Loucy (cell line): ENCODE measurements around the gene DEPDC5.

Experiments
- H2AFZ ChIP-seq: fragments of 200-600 bp; sonication (generic); 2 replicates; pipeline ENCODE4 v1.6.0; 2016; ENCODE audit warnings: antibody characterized with exemption, mild to moderate bottlenecking, low read length, moderate library complexity
- H3F3A ChIP-seq: fragments of 200-600 bp; 2 replicates; pipeline ENCODE4 v1.6.0; 2016; ENCODE audit warnings: antibody characterized with exemption, low read depth, mild to moderate bottlenecking
- H3K27me3 ChIP-seq: fragments of 200-600 bp; sonication (generic); 2 replicates; pipeline ENCODE4 v1.6.1; 2014; ENCODE audit warnings: low read length, mild to moderate bottlenecking; ENCODE audit not compliant: insufficient read depth, poor library complexity, severe bottlenecking
- H3K36me3 ChIP-seq: fragments of 200-600 bp; sonication (generic); 2 replicates; pipeline ENCODE4 v1.6.1; 2016; ENCODE audit warnings: low read length; ENCODE audit not compliant: insufficient read depth
- H3K4me1 ChIP-seq: fragments of 200-600 bp; sonication (generic); 2 replicates; pipeline ENCODE4 v1.5.1; 2014; ENCODE audit warnings: low read length, mild to moderate bottlenecking; ENCODE audit not compliant: insufficient read depth, poor library complexity, severe bottlenecking
- H3K4me2 ChIP-seq: fragments of 200-600 bp; sonication (generic); 2 replicates; pipeline ENCODE4 v1.6.0; 2014; ENCODE audit warnings: antibody characterized with exemption, low read length, low read depth, mild to moderate bottlenecking; ENCODE audit not compliant: poor library complexity, severe bottlenecking
- H3K4me3 ChIP-seq: fragments of 200-600 bp; sonication (generic); 2 replicates; pipeline ENCODE4 v1.5.1; 2014; ENCODE audit warnings: low read length, mild to moderate bottlenecking, mixed read lengths; ENCODE audit not compliant: poor library complexity, severe bottlenecking
- H3K79me2 ChIP-seq: fragments of 200-600 bp; sonication (generic); 2 replicates; pipeline ENCODE4 v1.6.1; 2014; ENCODE audit warnings: low read length; ENCODE audit not compliant: insufficient read depth
- H3K9ac ChIP-seq: fragments of 200-600 bp; sonication (generic); 2 replicates; pipeline ENCODE4 v1.6.0; 2014; ENCODE audit warnings: mild to moderate bottlenecking, low read depth, low read length, moderate library complexity; ENCODE audit not compliant: poor library complexity, severe bottlenecking
- H3K9me2 ChIP-seq: fragments of 200-600 bp; sonication (generic); replicated peaks from 2 replicates; pipeline ENCODE4 v1.6.1; 2016; ENCODE audit warnings: low read depth, low read length, mixed read lengths
- H3K9me3 ChIP-seq: fragments of 200-600 bp; sonication (generic); 2 replicates; pipeline ENCODE4 v1.6.1; 2014; ENCODE audit warnings: mild to moderate bottlenecking, antibody characterized with exemption, low read length, low read depth; ENCODE audit not compliant: insufficient read depth
- H4K20me1 ChIP-seq: fragments of 200-600 bp; sonication (generic); 2 replicates; pipeline ENCODE4 v1.6.0; 2014; ENCODE audit warnings: antibody characterized with exemption, low read length, mild to moderate bottlenecking; ENCODE audit not compliant: insufficient read depth, poor library complexity, severe bottlenecking
- EZH2phosphoT487 ChIP-seq: fragments of 200-600 bp; IDR thresholded peaks from 2 replicates; pipeline ENCODE4 v1.6.1; 2018; ENCODE audit warnings: antibody characterized with exemption, mild to moderate bottlenecking, moderate library complexity, borderline replicate concordance
- TF ChIP-seq, protein P1 (sequence below): fragments of 200-600 bp; sonication (generic); conservative IDR thresholded peaks from 2 replicates; pipeline ENCODE4 v1.5.1; 2014; ENCODE audit warnings: mild to moderate bottlenecking, antibody characterized with exemption, low read length

DEPDC5 gene

DNA sequence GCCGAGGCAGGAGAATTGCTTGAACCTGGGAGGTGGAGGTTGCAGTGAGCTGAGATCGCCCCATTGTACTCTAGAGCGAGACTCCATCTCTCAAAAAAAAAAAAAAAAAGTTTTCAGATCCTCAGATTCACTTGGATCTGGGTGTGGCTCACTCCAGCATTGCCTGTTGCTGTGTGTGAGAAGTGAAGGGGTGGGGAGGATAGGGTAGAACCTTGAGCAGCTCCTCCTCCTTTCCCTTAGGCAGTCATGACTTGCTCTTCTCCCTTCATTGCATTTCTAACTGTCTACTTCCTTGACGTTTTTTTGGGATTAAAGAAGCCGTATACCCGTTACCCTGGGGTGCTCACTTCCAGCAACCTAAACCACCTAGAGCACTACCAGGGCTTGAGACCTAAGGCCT, 127.4 kb downstream of the DEPDC5 start:
- no peaks in the 10 kb centered on the region for H3K79me2 ChIP-seq
- H3K9ac ChIP-seq, result no peak overlapping the region
- no peak overlapping the region for H2AFZ ChIP-seq
- TF ChIP-seq, protein P1, sequence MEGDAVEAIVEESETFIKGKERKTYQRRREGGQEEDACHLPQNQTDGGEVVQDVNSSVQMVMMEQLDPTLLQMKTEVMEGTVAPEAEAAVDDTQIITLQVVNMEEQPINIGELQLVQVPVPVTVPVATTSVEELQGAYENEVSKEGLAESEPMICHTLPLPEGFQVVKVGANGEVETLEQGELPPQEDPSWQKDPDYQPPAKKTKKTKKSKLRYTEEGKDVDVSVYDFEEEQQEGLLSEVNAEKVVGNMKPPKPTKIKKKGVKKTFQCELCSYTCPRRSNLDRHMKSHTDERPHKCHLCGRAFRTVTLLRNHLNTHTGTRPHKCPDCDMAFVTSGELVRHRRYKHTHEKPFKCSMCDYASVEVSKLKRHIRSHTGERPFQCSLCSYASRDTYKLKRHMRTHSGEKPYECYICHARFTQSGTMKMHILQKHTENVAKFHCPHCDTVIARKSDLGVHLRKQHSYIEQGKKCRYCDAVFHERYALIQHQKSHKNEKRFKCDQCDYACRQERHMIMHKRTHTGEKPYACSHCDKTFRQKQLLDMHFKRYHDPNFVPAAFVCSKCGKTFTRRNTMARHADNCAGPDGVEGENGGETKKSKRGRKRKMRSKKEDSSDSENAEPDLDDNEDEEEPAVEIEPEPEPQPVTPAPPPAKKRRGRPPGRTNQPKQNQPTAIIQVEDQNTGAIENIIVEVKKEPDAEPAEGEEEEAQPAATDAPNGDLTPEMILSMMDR, result no peak
- TF ChIP-seq EZH2phosphoT487, result no peak
- H3K4me3 ChIP-seq, result no peak overlapping the region
- no peaks in the 10 kb centered on the region for H3K9me3 ChIP-seq
- H3K4me1 ChIP-seq, result peaks cover 5% of the 10 kb centered on the region
- no peaks in the 10 kb centered on the region for H4K20me1 ChIP-seq
- H3K36me3 ChIP-seq, result peaks cover 16% of the 10 kb centered on the region; the same call in 1 of the 2 replicates
- no peaks in the 10 kb centered on the region for H3F3A ChIP-seq
- no peaks in the 10 kb centered on the region for H3K9me2 ChIP-seq
- H3K27me3 ChIP-seq, result no peaks in the 10 kb centered on the region
- H3K4me2 ChIP-seq, result no peak overlapping the region

DNA sequence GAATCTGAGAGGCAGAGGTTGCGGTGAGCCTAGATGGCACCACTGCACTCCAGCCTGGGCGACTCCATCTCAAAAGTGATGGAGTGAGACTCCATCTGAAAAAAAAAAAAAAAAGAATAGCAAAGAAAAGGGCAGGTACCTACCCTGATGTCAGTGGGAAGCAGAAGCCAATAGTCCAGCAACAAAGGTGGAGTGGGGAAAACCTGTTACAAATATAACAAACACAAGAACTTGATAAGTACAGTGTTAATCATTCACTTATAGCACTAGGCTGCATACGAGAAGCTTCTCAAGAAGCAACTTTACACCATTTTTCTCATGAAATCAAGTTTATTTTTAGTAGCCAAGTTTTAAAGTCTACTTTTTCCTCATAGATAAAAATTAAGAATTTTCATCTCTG, 128.0 kb downstream of the DEPDC5 start:
- Histone ChIP-seq H3K4me3 (no peak overlapping the region), H3K36me3 (peaks cover 16% of the 10 kb centered on the region; the same call in 1 of the 2 replicates), H2AFZ (no peak overlapping the region), H3K4me1 (no peaks in the 10 kb centered on the region), H3K27me3 (no peaks in the 10 kb centered on the region), H3K4me2 (no peak overlapping the region), H4K20me1 (no peaks in the 10 kb centered on the region), H3F3A (no peaks in the 10 kb centered on the region), H3K79me2 (no peaks in the 10 kb centered on the region), H3K9ac (no peak overlapping the region), H3K9me3 (no peaks in the 10 kb centered on the region), H3K9me2 (no peaks in the 10 kb centered on the region)
- TF ChIP-seq EZH2phosphoT487, result no peak
- TF ChIP-seq, protein P1, result no peak

DNA sequence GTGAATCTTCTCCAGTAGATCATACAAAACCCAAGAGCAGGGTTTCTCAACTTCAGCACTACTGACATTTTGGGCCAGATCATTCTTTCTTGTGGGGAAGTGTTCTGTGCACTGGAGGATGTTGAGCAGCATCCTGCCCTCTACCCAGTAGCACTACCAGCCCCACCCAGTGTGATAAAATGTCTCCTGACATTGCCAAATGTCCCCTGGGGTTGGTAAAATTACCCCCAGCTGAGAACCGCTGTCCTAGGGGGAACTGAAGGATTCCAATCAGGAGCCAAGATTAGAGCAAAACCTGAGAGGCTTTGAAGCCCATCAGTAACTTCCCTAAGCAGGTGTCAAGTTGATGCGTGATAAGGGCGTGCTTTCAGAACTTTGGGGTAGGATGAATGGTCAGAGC, 129.2 kb downstream of the DEPDC5 start:
- Histone ChIP-seq H3K4me1 (no peaks in the 10 kb centered on the region), H3F3A (no peaks in the 10 kb centered on the region), H3K27me3 (no peaks in the 10 kb centered on the region), H3K9me3 (no peaks in the 10 kb centered on the region), H3K79me2 (no peaks in the 10 kb centered on the region), H4K20me1 (no peaks in the 10 kb centered on the region), H3K9ac (no peak overlapping the region), H3K4me3 (no peak overlapping the region), H3K9me2 (no peaks in the 10 kb centered on the region), H3K4me2 (no peak overlapping the region), H2AFZ (no peak overlapping the region), H3K36me3 (peaks cover 16% of the 10 kb centered on the region; the same call in 1 of the 2 replicates)
- TF ChIP-seq, protein P1, result no peak
- no peak for TF ChIP-seq EZH2phosphoT487
